ENCODE data around the gene ADD1. TPM values are rescaled to one million over a fixed set of nuclear protein-coding genes. Genes with fewer than 3 reads are reported as not detected.

Gene ADD1
- total and polyA plus RNA-seq, 2 of the 13 experiments (the other 11 are each of a cell fraction or from before 2014, with no cell fraction given), result 73.9 to 122 TPM

DNA sequence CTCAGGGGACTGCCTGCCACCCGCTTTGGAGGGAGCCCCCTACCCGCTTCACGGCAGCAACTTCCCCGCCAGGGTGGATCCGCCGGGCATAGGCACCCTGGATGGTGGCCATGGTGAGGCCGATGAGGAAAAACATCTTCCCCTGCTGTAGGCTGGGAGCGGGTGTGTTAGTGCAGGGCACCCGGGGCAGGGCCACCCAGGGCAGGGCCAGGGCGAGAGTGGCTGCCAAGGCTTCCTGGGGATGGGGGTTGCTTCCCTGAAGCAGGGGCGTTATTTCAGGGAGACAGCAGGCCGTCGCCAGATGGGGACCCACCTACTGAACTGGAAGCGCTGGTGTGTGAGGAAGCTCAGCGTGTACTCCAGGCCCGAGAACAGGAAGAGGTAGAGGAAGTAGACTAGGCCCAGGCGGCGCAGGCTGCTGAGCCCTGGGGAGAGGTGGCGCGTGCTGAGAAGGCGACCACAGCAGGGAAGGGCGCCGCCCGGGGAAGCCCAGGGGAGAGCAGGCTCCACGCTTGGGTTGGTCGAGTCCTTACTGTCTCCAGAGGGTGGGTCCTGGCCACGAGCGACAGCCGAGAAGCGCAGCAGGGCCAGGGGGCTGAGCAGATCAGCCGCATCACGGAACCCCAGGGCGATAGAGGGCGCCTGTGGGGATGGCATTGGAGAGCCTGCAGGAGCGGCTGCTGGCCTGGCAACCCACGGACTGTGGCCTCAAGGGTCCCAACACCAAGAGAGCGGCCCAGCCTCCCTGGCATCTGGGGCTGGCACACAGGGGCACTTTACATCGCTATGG lies 88.1 kb downstream of the ADD1 start:
- FAIRE-seq, result no peak
- intact Hi-C loops (cut with micrococcal nuclease; ENCODE audit: unreplicated experiment), result loop anchor here (10.0 kb wide), 1 partner anchor 67 kb away; no protein-coding TSS in a partner anchor
- 97% methylated on average over 18 of the region's 38 CpGs for WGBS (ENCODE audit: low lambda C conversion rate)

DNA sequence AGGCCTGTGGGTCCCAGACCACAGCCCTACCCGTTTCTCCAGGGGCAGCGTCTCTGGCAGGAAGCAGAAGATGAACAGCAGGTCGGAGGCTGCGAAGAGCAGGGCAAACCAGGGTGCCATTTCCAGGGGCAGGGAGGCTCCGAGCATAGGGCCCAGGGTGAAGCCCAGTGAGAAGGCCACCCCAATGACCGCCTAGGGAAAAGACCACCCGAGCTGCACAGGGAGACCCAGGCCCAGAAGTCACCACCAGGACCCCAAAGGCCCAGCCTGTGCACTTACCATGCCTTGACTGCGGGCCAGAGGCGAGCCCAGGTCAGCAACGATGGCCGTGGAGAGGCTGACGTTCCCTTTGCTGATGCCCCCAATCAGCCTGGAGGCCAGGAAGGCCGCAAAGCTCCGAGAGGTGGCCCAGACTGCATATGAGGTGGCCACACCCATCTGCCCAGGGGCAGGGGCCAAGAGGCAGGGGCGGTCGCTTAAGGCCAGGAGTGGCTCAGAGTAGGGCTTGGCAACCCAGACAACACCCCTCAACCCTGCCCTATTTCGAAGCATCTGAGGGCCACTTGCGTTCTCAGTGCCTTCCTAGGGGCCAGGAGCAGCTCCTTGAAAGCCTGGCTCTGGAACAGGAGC lies 88.8 kb downstream of the ADD1 start:
- DNase-seq (ENCODE audit: low spot score) (no peak), ATAC-seq (no peak), FAIRE-seq (no peak)
- H3K27me3 ChIP-seq (ENCODE audit: control insufficient read depth in 1 of 2, insufficient read depth in 2 of 2, low read length in 2 of 2), result no peaks in the 10 kb centered on the region; a peak in 1 of 5 replicates
- no peak overlapping the region for H3K9ac ChIP-seq (ENCODE audit: insufficient read depth, low read depth, low read length)
- H3K27ac ChIP-seq (ENCODE audit: extremely low read length, insufficient read depth, low read length), result no peak overlapping the region
- intact Hi-C loops (cut with micrococcal nuclease; ENCODE audit: unreplicated experiment), result loop anchor here (10.0 kb wide), 1 partner anchor 68 kb away; no protein-coding TSS in a partner anchor
- CTCF ChIA-PET (ENCODE audit: low intra/inter-chr PET ratio, low total read pairs), result no interaction called here
- no peak overlapping the region for H3K4me3 ChIP-seq (replicated peaks in 1 of 3; ENCODE audit: insufficient read depth in 1 of 3, low read depth in 2 of 3, low read length in 3 of 3)
- H4K20me1 ChIP-seq (ENCODE audit: insufficient read depth, low read length), result peaks cover 11% of the 10 kb centered on the region; the same call in 1 of the 2 replicates
- no peak overlapping the region for H2AFZ ChIP-seq (ENCODE audit: low read length)
- peaks cover 13 to 23% of the 10 kb centered on the region in 2 experiments; a peak in 4 of 5 replicates for H3K36me3 ChIP-seq (replicated peaks in 1 of 2; ENCODE audit: control insufficient read depth in 1 of 2, insufficient read depth in 2 of 2, low read length in 2 of 2)
- BruUV-seq (replicated peaks), result no TSS peak
- H3K79me2 ChIP-seq (ENCODE audit: insufficient read depth, low read length), result peaks cover 10% of the 10 kb centered on the region
- no peak overlapping the region for H3K4me2 ChIP-seq (ENCODE audit: low read depth, low read length)
- 96% methylated on average over 9 of the region's 18 CpGs for WGBS (ENCODE audit: low lambda C conversion rate)
- in situ Hi-C loops (cut with HindIII; ENCODE audit: extremely low pct_ligation_motif_present, low pct_unique_long_range_greater_than_20kb), result no loop called here
- POLR2A ChIA-PET, result no interaction called here
- H3K9me3 ChIP-seq (ENCODE audit: low read length), result no peaks in the 10 kb centered on the region
- H3K4me1 ChIP-seq (ENCODE audit: insufficient read depth, low read length), result peaks cover 44% of the 10 kb centered on the region
- TF ChIP-seq POLR2G (IDR thresholded peaks at IDR 0.05; ENCODE audit: low read depth, low read length) (peak; percentile 11; the same call in 1 of the 2 replicates), ZNF776 (CRISPR knock-in tag; IDR thresholded peaks at IDR 0.05) (no peak), CEBPB (IDR thresholded peaks at IDR 0.05; ENCODE audit: borderline replicate concordance, low read depth, low read length) (no peak)
- TF ChIP-seq, protein P1, sequence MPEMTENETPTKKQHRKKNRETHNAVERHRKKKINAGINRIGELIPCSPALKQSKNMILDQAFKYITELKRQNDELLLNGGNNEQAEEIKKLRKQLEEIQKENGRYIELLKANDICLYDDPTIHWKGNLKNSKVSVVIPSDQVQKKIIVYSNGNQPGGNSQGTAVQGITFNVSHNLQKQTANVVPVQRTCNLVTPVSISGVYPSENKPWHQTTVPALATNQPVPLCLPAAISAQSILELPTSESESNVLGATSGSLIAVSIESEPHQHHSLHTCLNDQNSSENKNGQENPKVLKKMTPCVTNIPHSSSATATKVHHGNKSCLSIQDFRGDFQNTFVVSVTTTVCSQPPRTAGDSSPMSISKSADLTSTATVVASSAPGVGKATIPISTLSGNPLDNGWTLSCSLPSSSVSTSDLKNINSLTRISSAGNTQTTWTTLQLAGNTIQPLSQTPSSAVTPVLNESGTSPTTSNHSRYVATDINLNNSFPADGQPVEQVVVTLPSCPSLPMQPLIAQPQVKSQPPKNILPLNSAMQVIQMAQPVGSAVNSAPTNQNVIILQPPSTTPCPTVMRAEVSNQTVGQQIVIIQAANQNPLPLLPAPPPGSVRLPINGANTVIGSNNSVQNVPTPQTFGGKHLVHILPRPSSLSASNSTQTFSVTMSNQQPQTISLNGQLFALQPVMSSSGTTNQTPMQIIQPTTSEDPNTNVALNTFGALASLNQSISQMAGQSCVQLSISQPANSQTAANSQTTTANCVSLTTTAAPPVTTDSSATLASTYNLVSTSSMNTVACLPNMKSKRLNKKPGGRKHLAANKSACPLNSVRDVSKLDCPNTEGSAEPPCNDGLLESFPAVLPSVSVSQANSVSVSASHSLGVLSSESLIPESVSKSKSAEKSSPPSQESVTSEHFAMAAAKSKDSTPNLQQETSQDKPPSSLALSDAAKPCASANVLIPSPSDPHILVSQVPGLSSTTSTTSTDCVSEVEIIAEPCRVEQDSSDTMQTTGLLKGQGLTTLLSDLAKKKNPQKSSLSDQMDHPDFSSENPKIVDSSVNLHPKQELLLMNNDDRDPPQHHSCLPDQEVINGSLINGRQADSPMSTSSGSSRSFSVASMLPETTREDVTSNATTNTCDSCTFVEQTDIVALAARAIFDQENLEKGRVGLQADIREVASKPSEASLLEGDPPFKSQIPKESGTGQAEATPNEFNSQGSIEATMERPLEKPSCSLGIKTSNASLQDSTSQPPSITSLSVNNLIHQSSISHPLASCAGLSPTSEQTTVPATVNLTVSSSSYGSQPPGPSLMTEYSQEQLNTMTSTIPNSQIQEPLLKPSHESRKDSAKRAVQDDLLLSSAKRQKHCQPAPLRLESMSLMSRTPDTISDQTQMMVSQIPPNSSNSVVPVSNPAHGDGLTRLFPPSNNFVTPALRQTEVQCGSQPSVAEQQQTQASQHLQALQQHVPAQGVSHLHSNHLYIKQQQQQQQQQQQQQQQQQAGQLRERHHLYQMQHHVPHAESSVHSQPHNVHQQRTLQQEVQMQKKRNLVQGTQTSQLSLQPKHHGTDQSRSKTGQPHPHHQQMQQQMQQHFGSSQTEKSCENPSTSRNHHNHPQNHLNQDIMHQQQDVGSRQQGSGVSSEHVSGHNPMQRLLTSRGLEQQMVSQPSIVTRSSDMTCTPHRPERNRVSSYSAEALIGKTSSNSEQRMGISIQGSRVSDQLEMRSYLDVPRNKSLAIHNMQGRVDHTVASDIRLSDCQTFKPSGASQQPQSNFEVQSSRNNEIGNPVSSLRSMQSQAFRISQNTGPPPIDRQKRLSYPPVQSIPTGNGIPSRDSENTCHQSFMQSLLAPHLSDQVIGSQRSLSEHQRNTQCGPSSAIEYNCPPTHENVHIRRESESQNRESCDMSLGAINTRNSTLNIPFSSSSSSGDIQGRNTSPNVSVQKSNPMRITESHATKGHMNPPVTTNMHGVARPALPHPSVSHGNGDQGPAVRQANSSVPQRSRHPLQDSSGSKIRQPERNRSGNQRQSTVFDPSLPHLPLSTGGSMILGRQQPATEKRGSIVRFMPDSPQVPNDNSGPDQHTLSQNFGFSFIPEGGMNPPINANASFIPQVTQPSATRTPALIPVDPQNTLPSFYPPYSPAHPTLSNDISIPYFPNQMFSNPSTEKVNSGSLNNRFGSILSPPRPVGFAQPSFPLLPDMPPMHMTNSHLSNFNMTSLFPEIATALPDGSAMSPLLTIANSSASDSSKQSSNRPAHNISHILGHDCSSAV (CRISPR knock-in tag; IDR thresholded peaks at IDR 0.05; ENCODE audit: borderline replicate concordance), result no peak

More for the DNA sequence above, 88.1 kb downstream of the ADD1 start:
- Histone ChIP-seq H3K4me1 (ENCODE audit: insufficient read depth, low read length) (peaks cover 37% of the 10 kb centered on the region), H3K9ac (ENCODE audit: insufficient read depth, low read depth, low read length) (no peak overlapping the region), H3K4me2 (ENCODE audit: low read depth, low read length) (no peak overlapping the region), H3K27me3 (ENCODE audit: control insufficient read depth in 1 of 2, insufficient read depth in 2 of 2, low read length in 2 of 2) (no peaks in the 10 kb centered on the region; a peak in 1 of 5 replicates), H3K27ac (ENCODE audit: extremely low read length, insufficient read depth, low read length) (no peak overlapping the region), H3K79me2 (ENCODE audit: insufficient read depth, low read length) (peaks cover 10% of the 10 kb centered on the region), H3K36me3 (replicated peaks in 1 of 2; ENCODE audit: control insufficient read depth in 1 of 2, insufficient read depth in 2 of 2, low read length in 2 of 2) (peaks cover 20 to 30% of the 10 kb centered on the region in 2 experiments; a peak in 4 of 5 replicates), H3K4me3 (replicated peaks in 1 of 3; ENCODE audit: insufficient read depth in 1 of 3, low read depth in 2 of 3, low read length in 3 of 3) (no peak overlapping the region), H3K9me3 (ENCODE audit: low read length) (no peaks in the 10 kb centered on the region), H4K20me1 (ENCODE audit: insufficient read depth, low read length) (peaks cover 5% of the 10 kb centered on the region; the same call in 1 of the 2 replicates), H2AFZ (ENCODE audit: low read length) (no peak overlapping the region)
- DNase-seq (ENCODE audit: low spot score) (no peak), ATAC-seq (no peak)
- BruUV-seq (replicated peaks), result no TSS peak
- ChIA-PET POLR2A (no interaction called here), CTCF (ENCODE audit: low intra/inter-chr PET ratio, low total read pairs) (no interaction called here)
- in situ Hi-C loops (cut with HindIII; ENCODE audit: extremely low pct_ligation_motif_present, low pct_unique_long_range_greater_than_20kb), result no loop called here
- TF ChIP-seq KDM2A (CRISPR knock-in tag; IDR thresholded peaks at IDR 0.05; ENCODE audit: borderline replicate concordance, low read depth) (peak; percentile 5; the same call in 1 of the 2 replicates), ETV5 (CRISPR knock-in tag; IDR thresholded peaks at IDR 0.05; ENCODE audit: borderline replicate concordance) (no peak), RBM22 (optimal IDR thresholded peaks at IDR 0.05; ENCODE audit: low read length) (peak; percentile 72), RBFOX2 (IDR thresholded peaks at IDR 0.05; ENCODE audit: low read depth, low read length) (peak; percentile 28; the same call in 1 of the 2 replicates), DMAP1 (CRISPR knock-in tag; IDR thresholded peaks at IDR 0.05) (no peak), ZFX (CRISPR knock-in tag; IDR thresholded peaks at IDR 0.05; ENCODE audit: low read depth) (peak; percentile 23; the same call in 1 of the 2 replicates), AGO2 (optimal IDR thresholded peaks at IDR 0.05; ENCODE audit: low read depth, low read length) (peak; percentile 90), ZNF468 (CRISPR knock-in tag; IDR thresholded peaks at IDR 0.05) (no peak)
